Prostate gland (tissue), 2 donors: ENCODE measurements around the gene NHERF2.

Experiments used
- POLR2A ChIP-seq: fragments of 450-650 bp; IDR thresholded peaks from one replicate; pipeline ENCODE4 v1.6.1; 2016; ENCODE audit warnings: antibody characterized with exemption, mild to moderate bottlenecking
- TF ChIP-seq, protein P1 (sequence below), 4 experiments: fragments of 200-600 bp in 2 of 4; fragments of 450-650 bp in 2 of 4; sonication (generic) in 2 of 4; IDR thresholded peaks; 1 replicate in 3 of 4; 2 replicates in 1 of 4; pipeline ENCODE4 v1.5.1; 2016 to 2019; ENCODE audit warnings: antibody characterized with exemption in 4 of 4, mild to moderate bottlenecking in 2 of 4, moderate library complexity in 2 of 4

DNA sequence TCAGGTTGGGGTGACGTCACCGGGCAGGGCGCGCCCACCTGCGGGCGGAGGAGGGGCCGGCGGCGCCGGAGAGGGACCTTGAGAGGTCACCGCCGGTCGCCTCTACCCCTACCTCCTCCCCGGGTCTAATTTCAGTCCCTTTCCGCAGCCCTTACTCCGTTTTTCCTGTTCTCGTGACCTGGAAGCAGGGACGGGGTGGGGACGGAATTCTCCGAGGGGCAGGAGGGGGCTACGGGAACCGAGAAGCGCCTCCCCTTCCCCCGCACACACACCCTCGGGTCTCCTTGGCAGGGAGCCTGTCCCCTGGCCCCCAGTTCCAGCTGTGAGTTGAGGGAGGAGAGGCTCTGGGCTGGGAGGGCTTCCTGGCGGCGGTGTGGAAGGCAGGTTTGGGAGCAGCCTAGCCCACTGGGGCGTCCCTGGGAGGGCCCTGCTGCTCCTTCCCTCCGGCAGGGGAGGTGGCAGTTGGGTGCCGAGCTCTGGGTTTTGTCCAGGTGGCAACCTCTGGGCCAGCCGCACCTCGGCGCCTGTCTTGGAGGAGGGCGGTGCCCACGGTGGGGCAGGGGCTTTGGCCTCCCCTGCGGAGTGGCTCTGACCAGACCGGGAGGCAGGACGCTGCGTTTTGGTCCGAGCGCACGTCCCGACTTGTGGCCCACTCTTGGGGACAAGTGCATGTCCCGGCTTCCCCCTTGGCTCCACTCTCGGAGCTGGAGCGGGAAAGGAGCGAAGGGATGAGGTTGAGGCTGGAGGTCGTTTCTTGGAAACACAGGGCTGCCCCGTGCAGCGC, 36.2 kb upstream of the NHERF2 start:
- TF ChIP-seq, protein P1, sequence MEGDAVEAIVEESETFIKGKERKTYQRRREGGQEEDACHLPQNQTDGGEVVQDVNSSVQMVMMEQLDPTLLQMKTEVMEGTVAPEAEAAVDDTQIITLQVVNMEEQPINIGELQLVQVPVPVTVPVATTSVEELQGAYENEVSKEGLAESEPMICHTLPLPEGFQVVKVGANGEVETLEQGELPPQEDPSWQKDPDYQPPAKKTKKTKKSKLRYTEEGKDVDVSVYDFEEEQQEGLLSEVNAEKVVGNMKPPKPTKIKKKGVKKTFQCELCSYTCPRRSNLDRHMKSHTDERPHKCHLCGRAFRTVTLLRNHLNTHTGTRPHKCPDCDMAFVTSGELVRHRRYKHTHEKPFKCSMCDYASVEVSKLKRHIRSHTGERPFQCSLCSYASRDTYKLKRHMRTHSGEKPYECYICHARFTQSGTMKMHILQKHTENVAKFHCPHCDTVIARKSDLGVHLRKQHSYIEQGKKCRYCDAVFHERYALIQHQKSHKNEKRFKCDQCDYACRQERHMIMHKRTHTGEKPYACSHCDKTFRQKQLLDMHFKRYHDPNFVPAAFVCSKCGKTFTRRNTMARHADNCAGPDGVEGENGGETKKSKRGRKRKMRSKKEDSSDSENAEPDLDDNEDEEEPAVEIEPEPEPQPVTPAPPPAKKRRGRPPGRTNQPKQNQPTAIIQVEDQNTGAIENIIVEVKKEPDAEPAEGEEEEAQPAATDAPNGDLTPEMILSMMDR (IDR thresholded peaks at IDR 0.05), result no peak
- TF ChIP-seq POLR2A, result no peak
